Right lobe of liver (tissue), 4 donors: Measurements from ENCODE around the gene PDGFA.

Experiments used
- POLR2A ChIP-seq: fragments of 450-650 bp; IDR thresholded peaks from one replicate; pipeline ENCODE4 v1.6.1; 2017; ENCODE audit warnings: antibody characterized with exemption, mild to moderate bottlenecking
- TF ChIP-seq, protein P1 (sequence below), 4 donors: fragments of 200-600 bp in 3 of 4; fragments of 450-650 bp in 1 of 4; IDR thresholded peaks; one replicate each; pipeline versions ENCODE4 v1.5.1 to v1.8.0; 2016 to 2022; ENCODE audit warnings: antibody characterized with exemption in 4 of 4, mild to moderate bottlenecking in 2 of 4
- donor health status: DM: no; HTN: no; CAD: no.
- donor health status: DM: no; HTN: no; CAD: no.
- donor health status: DM: no; HTN: yes; CAD: no.

DNA sequence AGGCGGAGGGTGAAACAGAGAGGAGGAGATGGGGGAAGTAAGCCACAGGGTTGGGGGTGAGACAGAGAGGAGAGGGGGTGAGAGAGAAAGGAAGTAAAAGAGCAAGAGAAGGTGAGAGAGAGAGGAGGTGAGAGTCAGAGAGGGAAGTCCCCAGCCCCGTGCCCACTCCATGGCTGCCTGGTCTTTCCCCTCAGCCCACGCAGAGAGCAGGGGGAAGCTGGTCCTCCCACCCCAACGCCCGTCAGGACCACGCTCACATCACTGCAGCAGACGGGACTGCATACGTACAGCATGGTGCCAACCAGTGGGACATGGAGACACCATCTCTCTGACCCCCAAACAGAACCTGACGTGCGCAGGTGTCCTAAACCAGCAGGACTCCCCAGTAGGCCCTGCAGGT, 12.1 kb upstream of the PDGFA start:
- TF ChIP-seq, protein P1, sequence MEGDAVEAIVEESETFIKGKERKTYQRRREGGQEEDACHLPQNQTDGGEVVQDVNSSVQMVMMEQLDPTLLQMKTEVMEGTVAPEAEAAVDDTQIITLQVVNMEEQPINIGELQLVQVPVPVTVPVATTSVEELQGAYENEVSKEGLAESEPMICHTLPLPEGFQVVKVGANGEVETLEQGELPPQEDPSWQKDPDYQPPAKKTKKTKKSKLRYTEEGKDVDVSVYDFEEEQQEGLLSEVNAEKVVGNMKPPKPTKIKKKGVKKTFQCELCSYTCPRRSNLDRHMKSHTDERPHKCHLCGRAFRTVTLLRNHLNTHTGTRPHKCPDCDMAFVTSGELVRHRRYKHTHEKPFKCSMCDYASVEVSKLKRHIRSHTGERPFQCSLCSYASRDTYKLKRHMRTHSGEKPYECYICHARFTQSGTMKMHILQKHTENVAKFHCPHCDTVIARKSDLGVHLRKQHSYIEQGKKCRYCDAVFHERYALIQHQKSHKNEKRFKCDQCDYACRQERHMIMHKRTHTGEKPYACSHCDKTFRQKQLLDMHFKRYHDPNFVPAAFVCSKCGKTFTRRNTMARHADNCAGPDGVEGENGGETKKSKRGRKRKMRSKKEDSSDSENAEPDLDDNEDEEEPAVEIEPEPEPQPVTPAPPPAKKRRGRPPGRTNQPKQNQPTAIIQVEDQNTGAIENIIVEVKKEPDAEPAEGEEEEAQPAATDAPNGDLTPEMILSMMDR (IDR thresholded peaks at IDR 0.05), result no peak
- TF ChIP-seq POLR2A, result no peak
